WTC11 (cell line): ENCODE data around the gene ZNF674. TPM values are rescaled to one million over a fixed set of nuclear protein-coding genes. Genes with fewer than 3 reads are reported as not detected.
"Not testable (repeated sequence)": the region's sequence is repeated elsewhere in the genome, so short reads cannot be mapped to it uniquely, and the experiment has no call there.

ENCODE experiments used
- ATAC-seq: fragments of 200-7000 bp; cut with Tn5 transposase; 2 replicates; pipeline ENCODE4 v1.10.0; 2021; ENCODE audit warnings: mild to moderate bottlenecking, moderate library complexity
- CTCF ChIA-PET: fragments of 300-600 bp; sonication (Branson Sonifier 250); formaldehyde crosslinking; loops from one replicate; lab custom pipeline; 2021; ENCODE audit warnings: antibody characterized with exemption; lab: Charles Lee
- POLR2A ChIA-PET: fragments of 350-600 bp; sonication (Branson Sonifier 250); formaldehyde crosslinking; loops from one replicate; lab custom pipeline; 2021; ENCODE audit warnings: antibody characterized with exemption; lab: Charles Lee
- DNase-seq: peaks from one replicate; pipeline ENCODE4 v3.0.0; 2021; ENCODE audit warnings: low spot score
- H3K27ac Mint-ChIP-seq: 2 replicates; pipeline ENCODE4 v1.8.0; 2021; ENCODE audit warnings: mixed read lengths
- H3K27me3 Mint-ChIP-seq: 2 replicates; pipeline ENCODE4 v1.8.0; 2021; ENCODE audit warnings: low read depth, mild to moderate bottlenecking, moderate library complexity, mixed read lengths
- H3K36me3 Mint-ChIP-seq: 2 replicates; pipeline ENCODE4 v1.8.0; 2021; ENCODE audit warnings: mixed read lengths
- H3K4me1 Mint-ChIP-seq: 2 replicates; pipeline ENCODE4 v1.8.0; 2022; ENCODE audit warnings: mixed read lengths
- H3K4me3 Mint-ChIP-seq: 2 replicates; pipeline ENCODE4 v1.8.0; 2021; ENCODE audit warnings: mild to moderate bottlenecking, moderate library complexity, mixed read lengths
- H3K9me3 Mint-ChIP-seq: 2 replicates; pipeline ENCODE4 v1.8.0; 2021; ENCODE audit warnings: mixed read lengths
- HMGA2 ChIP-seq: fragments of 250-450 bp; sonication (Bioruptor Pico); IDR thresholded peaks from 2 replicates; pipeline ENCODE4 v1.4.0; 2021; ENCODE audit warnings: mild to moderate bottlenecking, moderate library complexity
- JAZF1 ChIP-seq: fragments of 250-450 bp; sonication (Bioruptor Pico); IDR thresholded peaks from 2 replicates; pipeline ENCODE4 v1.9.0; 2021; ENCODE audit warnings: moderate library complexity, mild to moderate bottlenecking, inconsistent platforms
- NR1H2 ChIP-seq: sonication (generic); formaldehyde crosslinking; IDR thresholded peaks from 2 replicates; pipeline ENCODE4 v1.9.0; 2021; ENCODE audit warnings: mild to moderate bottlenecking, moderate library complexity, missing genetic modification reagents
- SP1 ChIP-seq: sonication (generic); formaldehyde crosslinking; conservative IDR thresholded peaks from 2 replicates; pipeline ENCODE4 v1.8.1; 2022; ENCODE audit warnings: missing genetic modification reagents
- ZNF121 ChIP-seq: sonication (generic); formaldehyde crosslinking; IDR thresholded peaks from 2 replicates; pipeline ENCODE4 v1.8.0; 2023; ENCODE audit warnings: missing genetic modification reagents
- ZNF317 ChIP-seq: sonication (generic); formaldehyde crosslinking; IDR thresholded peaks from 2 replicates; pipeline ENCODE4 v1.8.1; 2023; ENCODE audit warnings: low read depth, mild to moderate bottlenecking, moderate library complexity, missing genetic modification reagents, borderline replicate concordance
- total RNA-seq: library from RNA; stranded (reverse); gene quantifications from 3 replicates; pipeline ENCODE4 v1.2.3, GENCODE V29; 2021
- TF ChIP-seq, protein P1 (sequence below): sonication (generic); formaldehyde crosslinking; IDR thresholded peaks from 2 replicates; pipeline ENCODE4 v1.8.0; 2023; ENCODE audit warnings: missing genetic modification reagents, mild to moderate bottlenecking, borderline replicate concordance
- TF ChIP-seq, protein P2 (sequence below): sonication (generic); formaldehyde crosslinking; IDR thresholded peaks from 2 replicates; pipeline ENCODE4 v1.8.0; 2023; ENCODE audit warnings: missing genetic modification reagents
- TF ChIP-seq, protein P3 (sequence below): sonication (generic); formaldehyde crosslinking; IDR thresholded peaks from 2 replicates; pipeline ENCODE4 v1.8.1; 2022; ENCODE audit warnings: mild to moderate bottlenecking, moderate library complexity, missing genetic modification reagents
- TF ChIP-seq, protein P4 (sequence below): fragments of 250-450 bp; sonication (Bioruptor Pico); IDR thresholded peaks from 2 replicates; pipeline ENCODE4 v1.9.0; 2021; ENCODE audit warnings: mild to moderate bottlenecking, borderline replicate concordance
- TF ChIP-seq, protein P5 (sequence below): sonication (generic); formaldehyde crosslinking; IDR thresholded peaks from 2 replicates; pipeline ENCODE4 v1.8.1; 2022; ENCODE audit warnings: mild to moderate bottlenecking, missing genetic modification reagents, moderate library complexity, borderline replicate concordance
- TF ChIP-seq, protein P6 (sequence below): fragments of 250-450 bp; sonication (Bioruptor Pico); IDR thresholded peaks from 2 replicates; pipeline ENCODE4 v2.1.2; 2022; ENCODE audit warnings: mild to moderate bottlenecking, moderate library complexity
- TF ChIP-seq, protein P7 (sequence below): fragments of 250-450 bp; sonication (Bioruptor Pico); IDR thresholded peaks from 2 replicates; pipeline ENCODE4 v1.9.0; 2021; ENCODE audit warnings: moderate library complexity, mild to moderate bottlenecking, inconsistent platforms, borderline replicate concordance
- TF ChIP-seq, protein P8 (sequence below): sonication (generic); formaldehyde crosslinking; IDR thresholded peaks from 2 replicates; pipeline ENCODE4 v1.8.1; 2023; ENCODE audit warnings: mild to moderate bottlenecking, missing genetic modification reagents

The ZNF674 gene
- total RNA-seq, 1 experiment from 2014 or later: 7.0 TPM

DNA sequence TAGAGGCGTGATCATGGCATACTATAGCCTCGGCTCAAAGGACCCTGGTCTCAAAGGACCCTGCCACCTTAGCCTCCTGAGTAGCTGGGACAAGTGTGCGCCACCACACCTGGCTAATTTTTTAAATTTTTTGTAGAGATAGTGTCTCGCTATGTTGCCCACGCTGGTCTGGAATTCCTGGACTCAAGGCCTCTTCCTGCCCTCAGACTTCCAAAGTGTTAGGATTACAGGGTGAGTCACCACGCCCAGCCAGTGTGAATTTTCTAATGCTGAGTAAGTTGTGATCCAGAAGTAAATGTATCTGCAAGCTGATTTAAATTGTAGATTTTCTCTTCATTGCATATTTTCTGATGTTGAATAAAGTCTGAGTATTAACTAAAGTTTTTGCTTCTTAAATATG is 2.6 kb upstream of the ZNF674 start (continued):
- TF ChIP-seq, protein P1, sequence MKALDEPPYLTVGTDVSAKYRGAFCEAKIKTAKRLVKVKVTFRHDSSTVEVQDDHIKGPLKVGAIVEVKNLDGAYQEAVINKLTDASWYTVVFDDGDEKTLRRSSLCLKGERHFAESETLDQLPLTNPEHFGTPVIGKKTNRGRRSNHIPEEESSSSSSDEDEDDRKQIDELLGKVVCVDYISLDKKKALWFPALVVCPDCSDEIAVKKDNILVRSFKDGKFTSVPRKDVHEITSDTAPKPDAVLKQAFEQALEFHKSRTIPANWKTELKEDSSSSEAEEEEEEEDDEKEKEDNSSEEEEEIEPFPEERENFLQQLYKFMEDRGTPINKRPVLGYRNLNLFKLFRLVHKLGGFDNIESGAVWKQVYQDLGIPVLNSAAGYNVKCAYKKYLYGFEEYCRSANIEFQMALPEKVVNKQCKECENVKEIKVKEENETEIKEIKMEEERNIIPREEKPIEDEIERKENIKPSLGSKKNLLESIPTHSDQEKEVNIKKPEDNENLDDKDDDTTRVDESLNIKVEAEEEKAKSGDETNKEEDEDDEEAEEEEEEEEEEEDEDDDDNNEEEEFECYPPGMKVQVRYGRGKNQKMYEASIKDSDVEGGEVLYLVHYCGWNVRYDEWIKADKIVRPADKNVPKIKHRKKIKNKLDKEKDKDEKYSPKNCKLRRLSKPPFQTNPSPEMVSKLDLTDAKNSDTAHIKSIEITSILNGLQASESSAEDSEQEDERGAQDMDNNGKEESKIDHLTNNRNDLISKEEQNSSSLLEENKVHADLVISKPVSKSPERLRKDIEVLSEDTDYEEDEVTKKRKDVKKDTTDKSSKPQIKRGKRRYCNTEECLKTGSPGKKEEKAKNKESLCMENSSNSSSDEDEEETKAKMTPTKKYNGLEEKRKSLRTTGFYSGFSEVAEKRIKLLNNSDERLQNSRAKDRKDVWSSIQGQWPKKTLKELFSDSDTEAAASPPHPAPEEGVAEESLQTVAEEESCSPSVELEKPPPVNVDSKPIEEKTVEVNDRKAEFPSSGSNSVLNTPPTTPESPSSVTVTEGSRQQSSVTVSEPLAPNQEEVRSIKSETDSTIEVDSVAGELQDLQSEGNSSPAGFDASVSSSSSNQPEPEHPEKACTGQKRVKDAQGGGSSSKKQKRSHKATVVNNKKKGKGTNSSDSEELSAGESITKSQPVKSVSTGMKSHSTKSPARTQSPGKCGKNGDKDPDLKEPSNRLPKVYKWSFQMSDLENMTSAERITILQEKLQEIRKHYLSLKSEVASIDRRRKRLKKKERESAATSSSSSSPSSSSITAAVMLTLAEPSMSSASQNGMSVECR (CRISPR knock-in tag): no peak
- TF ChIP-seq HMGA2: no peak
- TF ChIP-seq, protein P2, sequence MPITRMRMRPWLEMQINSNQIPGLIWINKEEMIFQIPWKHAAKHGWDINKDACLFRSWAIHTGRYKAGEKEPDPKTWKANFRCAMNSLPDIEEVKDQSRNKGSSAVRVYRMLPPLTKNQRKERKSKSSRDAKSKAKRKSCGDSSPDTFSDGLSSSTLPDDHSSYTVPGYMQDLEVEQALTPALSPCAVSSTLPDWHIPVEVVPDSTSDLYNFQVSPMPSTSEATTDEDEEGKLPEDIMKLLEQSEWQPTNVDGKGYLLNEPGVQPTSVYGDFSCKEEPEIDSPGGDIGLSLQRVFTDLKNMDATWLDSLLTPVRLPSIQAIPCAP: no peak
- TF ChIP-seq, protein P3, sequence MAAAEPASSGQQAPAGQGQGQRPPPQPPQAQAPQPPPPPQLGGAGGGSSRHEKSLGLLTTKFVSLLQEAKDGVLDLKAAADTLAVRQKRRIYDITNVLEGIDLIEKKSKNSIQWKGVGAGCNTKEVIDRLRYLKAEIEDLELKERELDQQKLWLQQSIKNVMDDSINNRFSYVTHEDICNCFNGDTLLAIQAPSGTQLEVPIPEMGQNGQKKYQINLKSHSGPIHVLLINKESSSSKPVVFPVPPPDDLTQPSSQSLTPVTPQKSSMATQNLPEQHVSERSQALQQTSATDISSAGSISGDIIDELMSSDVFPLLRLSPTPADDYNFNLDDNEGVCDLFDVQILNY (CRISPR knock-in tag): no peak

DNA sequence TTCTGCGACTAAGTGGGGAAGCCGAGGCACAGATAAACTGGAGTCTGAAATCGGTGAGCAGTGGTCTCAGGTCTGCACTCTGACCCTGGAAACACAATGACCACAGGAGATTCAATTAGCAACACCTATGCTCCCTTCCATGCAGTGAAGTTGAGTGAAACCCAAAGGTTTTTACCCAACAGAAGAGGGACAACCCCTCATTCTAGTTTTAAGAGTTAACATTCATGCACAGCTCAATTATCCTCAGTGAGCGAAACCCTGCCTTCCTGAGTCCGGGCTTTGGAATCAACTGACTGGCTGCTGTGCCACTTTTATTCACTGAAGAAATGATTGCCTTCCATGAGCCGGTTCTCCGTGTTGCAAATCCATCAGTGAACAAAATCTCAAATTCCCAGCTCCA is 694 bp downstream of the ZNF674 start:
- CTCF ChIA-PET, DNase-seq, H3K27me3 Mint-ChIP-seq, POLR2A ChIA-PET, ATAC-seq, H3K9me3 Mint-ChIP-seq: not testable (repeated sequence)
- Mint-ChIP-seq H3K4me3 (peak overlapping the region; percentile 90), H3K4me1 (peaks cover 20% of the 10 kb centered on the region), H3K27ac (peak overlapping the region; percentile 69; the same call in 1 of the 2 replicates), H3K36me3 (peaks cover 22% of the 10 kb centered on the region)

DNA sequence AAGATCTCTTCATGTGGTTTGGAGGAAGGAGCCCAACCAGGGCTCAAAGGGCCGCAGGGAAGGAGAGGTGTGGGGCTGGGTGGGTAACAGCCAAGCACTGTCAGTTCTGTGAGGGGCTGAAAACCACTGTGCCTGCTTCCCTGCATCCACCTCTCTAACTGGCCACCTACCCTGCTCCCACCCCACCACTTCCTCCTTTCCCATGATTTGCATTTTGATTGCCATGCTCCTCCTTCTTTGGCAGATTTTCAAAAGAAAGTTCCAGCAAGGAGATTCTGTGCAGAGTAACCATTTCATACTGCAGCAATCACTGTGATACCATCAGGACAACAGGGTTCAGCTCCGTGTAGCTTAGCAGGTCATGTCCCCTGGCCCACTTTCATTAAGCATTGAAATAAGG is 1.8 kb downstream of the ZNF674 start:
- DNase-seq: no peak
- ATAC-seq: peak; percentile 38; the same call in 1 of the 2 replicates
- H3K27me3 Mint-ChIP-seq: no peaks in the 10 kb centered on the region
- H3K4me1 Mint-ChIP-seq: peaks cover 20% of the 10 kb centered on the region
- ChIA-PET POLR2A (no interaction called here), CTCF (no interaction called here)
- H3K27ac Mint-ChIP-seq: no peak overlapping the region; the same call in 1 of the 2 replicates
- H3K4me3 Mint-ChIP-seq: no peak overlapping the region
- no peaks in the 10 kb centered on the region for H3K9me3 Mint-ChIP-seq
- peaks cover 14% of the 10 kb centered on the region for H3K36me3 Mint-ChIP-seq
- TF ChIP-seq, protein P4, sequence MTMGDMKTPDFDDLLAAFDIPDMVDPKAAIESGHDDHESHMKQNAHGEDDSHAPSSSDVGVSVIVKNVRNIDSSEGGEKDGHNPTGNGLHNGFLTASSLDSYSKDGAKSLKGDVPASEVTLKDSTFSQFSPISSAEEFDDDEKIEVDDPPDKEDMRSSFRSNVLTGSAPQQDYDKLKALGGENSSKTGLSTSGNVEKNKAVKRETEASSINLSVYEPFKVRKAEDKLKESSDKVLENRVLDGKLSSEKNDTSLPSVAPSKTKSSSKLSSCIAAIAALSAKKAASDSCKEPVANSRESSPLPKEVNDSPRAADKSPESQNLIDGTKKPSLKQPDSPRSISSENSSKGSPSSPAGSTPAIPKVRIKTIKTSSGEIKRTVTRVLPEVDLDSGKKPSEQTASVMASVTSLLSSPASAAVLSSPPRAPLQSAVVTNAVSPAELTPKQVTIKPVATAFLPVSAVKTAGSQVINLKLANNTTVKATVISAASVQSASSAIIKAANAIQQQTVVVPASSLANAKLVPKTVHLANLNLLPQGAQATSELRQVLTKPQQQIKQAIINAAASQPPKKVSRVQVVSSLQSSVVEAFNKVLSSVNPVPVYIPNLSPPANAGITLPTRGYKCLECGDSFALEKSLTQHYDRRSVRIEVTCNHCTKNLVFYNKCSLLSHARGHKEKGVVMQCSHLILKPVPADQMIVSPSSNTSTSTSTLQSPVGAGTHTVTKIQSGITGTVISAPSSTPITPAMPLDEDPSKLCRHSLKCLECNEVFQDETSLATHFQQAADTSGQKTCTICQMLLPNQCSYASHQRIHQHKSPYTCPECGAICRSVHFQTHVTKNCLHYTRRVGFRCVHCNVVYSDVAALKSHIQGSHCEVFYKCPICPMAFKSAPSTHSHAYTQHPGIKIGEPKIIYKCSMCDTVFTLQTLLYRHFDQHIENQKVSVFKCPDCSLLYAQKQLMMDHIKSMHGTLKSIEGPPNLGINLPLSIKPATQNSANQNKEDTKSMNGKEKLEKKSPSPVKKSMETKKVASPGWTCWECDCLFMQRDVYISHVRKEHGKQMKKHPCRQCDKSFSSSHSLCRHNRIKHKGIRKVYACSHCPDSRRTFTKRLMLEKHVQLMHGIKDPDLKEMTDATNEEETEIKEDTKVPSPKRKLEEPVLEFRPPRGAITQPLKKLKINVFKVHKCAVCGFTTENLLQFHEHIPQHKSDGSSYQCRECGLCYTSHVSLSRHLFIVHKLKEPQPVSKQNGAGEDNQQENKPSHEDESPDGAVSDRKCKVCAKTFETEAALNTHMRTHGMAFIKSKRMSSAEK (CRISPR knock-in tag): no peak
- no peak for TF ChIP-seq SP1
- TF ChIP-seq, protein P5, sequence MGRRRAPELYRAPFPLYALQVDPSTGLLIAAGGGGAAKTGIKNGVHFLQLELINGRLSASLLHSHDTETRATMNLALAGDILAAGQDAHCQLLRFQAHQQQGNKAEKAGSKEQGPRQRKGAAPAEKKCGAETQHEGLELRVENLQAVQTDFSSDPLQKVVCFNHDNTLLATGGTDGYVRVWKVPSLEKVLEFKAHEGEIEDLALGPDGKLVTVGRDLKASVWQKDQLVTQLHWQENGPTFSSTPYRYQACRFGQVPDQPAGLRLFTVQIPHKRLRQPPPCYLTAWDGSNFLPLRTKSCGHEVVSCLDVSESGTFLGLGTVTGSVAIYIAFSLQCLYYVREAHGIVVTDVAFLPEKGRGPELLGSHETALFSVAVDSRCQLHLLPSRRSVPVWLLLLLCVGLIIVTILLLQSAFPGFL (CRISPR knock-in tag): no peak
- no peak for TF ChIP-seq ZNF121 (CRISPR knock-in tag)
- TF ChIP-seq, protein P6, sequence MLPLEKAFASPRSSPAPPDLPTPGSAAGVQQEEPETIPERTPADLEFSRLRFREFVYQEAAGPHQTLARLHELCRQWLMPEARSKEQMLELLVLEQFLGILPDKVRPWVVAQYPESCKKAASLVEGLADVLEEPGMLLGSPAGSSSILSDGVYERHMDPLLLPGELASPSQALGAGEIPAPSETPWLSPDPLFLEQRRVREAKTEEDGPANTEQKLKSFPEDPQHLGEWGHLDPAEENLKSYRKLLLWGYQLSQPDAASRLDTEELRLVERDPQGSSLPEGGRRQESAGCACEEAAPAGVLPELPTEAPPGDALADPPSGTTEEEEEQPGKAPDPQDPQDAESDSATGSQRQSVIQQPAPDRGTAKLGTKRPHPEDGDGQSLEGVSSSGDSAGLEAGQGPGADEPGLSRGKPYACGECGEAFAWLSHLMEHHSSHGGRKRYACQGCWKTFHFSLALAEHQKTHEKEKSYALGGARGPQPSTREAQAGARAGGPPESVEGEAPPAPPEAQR: no peak
- TF ChIP-seq, protein P7, sequence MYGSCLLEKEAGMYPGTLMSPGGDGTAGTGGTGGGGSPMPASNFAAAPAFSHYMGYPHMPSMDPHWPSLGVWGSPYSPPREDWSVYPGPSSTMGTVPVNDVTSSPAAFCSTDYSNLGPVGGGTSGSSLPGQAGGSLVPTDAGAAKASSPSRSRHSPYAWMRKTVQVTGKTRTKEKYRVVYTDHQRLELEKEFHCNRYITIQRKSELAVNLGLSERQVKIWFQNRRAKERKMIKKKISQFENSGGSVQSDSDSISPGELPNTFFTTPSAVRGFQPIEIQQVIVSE (CRISPR knock-in tag): no peak
- TF ChIP-seq, protein P8, sequence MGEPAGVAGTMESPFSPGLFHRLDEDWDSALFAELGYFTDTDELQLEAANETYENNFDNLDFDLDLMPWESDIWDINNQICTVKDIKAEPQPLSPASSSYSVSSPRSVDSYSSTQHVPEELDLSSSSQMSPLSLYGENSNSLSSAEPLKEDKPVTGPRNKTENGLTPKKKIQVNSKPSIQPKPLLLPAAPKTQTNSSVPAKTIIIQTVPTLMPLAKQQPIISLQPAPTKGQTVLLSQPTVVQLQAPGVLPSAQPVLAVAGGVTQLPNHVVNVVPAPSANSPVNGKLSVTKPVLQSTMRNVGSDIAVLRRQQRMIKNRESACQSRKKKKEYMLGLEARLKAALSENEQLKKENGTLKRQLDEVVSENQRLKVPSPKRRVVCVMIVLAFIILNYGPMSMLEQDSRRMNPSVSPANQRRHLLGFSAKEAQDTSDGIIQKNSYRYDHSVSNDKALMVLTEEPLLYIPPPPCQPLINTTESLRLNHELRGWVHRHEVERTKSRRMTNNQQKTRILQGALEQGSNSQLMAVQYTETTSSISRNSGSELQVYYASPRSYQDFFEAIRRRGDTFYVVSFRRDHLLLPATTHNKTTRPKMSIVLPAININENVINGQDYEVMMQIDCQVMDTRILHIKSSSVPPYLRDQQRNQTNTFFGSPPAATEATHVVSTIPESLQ (CRISPR knock-in tag): no peak
- no peak for TF ChIP-seq ZNF317 (CRISPR knock-in tag)
- TF ChIP-seq NR1H2 (CRISPR knock-in tag): no peak
- TF ChIP-seq JAZF1 (CRISPR knock-in tag): no peak
